Measurements from ENCODE around the gene DPEP1.
"Not testable (repeated sequence)": the region's sequence is repeated elsewhere in the genome, so short reads cannot be mapped to it uniquely, and the experiment has no call there.

DPEP1 gene

DNA sequence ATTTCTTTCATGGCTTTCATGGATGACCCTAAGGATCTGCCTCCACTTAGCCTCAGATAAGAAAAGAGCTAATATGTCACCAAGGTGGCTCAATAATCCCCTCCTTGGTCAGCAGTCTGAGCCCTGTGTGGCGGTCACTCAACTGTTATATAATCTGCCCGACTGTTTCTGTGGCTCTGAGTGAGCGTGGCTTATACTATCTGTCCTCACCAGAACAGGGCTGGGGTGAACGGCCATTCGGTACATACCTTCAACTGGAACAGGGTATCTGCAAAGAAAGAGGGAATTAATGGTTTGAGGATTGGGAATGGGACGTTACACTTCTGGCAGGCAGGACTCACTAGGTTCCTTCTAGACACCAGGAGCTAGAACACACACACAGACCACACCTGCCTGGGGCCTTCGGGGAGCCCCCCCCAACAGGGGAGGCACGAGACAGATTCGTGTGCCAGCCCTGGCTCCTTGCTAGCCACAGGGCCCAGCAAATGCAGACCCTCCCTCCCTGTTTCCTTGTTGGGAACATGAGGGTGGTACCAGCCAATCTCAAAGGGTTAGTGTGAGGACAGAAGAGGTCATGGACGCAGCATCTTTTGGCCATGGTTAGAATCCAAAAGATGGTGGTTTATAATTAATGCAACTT lies 40.3 kb downstream of the DPEP1 start:
- no peak for DNase-seq (ENCODE audit: low read depth)

DNA sequence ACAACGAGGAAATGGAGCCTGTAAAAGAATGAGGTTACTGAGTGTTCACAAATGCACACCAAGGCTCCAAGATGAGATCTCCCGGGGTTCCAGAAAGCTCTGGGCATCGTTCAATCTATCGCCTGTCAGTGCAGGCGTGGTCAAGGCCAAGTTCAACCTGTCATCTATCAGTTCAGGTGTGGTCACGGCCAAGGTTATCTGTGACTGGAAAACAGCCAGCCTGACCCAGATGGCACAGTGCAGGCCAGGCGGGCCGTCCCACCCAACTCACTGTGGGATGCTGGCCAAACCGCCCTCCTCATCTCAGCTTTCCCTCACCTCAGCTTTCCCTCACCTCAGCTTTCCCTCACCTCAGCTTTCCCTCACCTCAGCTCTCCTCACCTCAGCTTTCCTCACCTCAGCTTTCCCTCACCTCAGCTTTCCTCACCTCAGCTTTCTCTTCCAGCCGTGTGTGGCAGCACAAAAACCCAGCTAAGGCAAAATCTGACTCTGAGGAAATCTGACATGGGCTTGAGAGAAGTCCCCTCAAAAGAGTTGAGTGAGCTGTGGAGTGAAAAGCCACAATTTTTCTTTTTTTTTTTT lies 41.7 kb downstream of the DPEP1 start:
- no peak for DNase-seq (ENCODE audit: low read depth)

DNA sequence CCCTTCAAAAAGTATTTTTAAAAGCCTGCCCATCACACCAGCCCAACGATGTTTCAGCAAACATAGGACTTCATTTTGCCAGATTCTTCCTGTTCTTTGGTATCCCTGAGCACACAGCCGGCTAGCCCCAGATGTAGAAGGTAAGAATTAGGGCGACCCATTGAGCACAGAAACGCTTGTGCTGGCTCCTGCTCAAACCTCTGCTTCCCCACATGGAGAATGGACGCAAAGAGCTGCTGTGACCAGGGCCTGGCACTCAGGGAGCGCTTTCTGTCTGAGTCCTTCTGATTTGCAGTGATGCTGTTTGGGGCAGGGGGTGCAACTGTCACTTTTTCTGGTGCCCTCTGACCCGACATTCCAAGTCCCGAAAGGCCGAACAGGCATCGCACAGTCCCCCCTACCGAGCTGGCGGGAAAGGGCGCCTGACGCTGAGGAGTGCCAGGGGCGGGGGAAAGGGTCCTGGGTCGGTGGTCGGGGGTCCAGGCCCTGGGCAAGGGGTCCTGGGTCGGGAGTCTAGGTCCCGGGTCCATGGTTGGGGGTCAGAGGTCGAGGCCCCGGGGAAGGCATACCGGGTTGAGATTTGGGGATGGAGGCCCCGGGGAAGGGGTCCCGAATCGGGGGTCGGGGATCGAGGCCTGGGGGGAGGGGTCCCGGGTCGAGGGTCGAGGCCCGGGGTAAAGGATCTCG lies 43.1 kb downstream of the DPEP1 start:
- no peak for DNase-seq (ENCODE audit: low read depth)

DNA sequence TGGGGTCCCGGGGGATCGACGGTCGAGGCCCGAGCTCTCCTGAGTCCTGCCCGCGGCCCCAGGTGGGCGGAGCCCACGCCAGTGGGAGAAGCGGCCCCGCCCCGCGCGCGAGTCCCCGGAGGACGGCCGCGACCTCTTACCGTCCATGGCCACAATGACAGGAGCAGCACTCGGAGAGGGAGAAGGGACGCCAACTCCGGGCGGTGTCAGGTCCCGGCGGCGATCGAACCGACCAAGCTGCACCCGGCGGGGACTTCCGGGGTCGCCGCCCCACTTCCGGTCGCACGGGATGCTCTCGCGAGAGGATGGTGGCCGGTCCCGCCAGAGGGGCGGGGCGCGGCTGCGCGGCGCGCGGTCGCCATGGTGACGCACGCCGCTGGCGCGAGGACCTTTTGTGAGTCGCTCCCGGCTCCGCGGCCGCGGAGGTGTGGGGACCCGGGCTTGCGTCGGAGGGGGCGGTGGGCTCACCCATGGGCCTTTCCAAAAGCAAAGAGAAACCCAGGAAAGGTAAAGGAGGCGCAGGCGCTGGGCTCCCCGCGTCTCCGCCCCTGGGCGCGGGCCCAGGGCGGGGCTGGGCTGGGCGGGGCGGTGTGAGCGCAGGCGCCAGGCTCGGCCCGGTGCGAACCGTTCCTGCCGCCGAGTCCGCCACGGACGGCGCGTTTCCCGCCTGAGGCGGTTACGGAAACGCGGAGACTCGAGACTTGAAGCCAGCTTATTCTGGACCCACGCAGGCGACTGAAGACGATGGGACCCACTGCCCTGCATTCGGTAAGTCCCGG lies 44.2 kb downstream of the DPEP1 start, which contains the start of the genes CHMP1A and SPATA33:
TSS of gene CHMP1A (minus strand) at position 267 of the 779 bp plus-strand sequence. CDS start at position 147, 120 bp downstream.
TSS of gene SPATA33 (plus strand) at position 395 of the 779 bp plus-strand sequence. CDS start at position 471, 76 bp downstream.
- peak; percentile 60 for DNase-seq (ENCODE audit: low read depth)

DNA sequence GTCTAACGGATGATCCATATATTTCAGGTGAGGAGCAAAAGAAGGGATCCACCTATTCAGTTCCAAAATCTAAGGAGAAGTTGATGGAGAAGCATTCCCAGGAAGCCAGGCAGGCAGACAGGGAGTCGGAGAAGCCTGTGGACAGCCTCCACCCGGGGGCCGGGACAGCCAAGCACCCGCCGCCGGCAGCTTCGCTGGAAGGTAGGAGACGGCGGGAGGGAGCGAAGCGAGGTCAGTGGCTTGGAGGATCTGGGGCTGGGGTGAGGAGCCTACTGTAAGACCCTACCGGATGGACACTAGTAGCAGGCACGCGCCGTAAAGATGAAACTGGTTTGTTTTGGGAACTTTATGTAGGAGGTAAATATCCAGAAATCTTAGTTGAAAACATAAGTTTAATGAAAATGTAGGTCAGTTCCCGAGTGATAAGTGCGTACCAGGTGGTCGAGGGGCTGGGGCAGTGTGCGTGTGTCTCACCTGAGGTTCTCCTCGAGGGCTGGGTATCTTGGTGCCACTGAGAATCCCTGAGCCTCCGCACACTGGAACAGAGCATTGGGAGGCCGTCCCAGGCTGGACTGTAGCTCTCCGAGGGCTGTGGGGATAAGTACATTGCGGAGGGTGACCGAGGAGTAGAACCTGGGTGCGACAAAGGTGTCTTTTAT lies 44.9 kb downstream of the DPEP1 start:
- DNase-seq (ENCODE audit: low read depth) = no peak

DNA sequence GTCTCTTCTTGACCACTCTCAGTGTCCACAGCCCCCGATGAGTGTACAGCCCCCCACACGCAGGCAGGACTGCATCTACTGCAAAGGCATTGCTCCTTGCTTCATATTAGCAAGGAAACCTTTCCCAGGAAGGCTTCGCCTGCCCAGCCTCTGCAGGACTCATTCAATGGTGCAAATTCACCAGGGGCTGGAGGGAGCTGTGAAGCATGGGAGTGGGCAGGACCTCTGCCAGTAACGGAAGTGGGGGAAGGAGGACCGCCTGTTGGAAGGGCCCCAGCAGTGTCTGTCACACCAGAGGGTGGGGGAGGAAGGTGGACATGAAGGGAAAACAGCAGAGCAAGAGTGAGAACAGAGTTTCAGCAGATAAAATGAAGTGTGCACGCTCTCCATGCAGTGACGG lies 46.7 kb downstream of the DPEP1 start:
- DNase-seq (ENCODE audit: low read depth) = no peak

DNA sequence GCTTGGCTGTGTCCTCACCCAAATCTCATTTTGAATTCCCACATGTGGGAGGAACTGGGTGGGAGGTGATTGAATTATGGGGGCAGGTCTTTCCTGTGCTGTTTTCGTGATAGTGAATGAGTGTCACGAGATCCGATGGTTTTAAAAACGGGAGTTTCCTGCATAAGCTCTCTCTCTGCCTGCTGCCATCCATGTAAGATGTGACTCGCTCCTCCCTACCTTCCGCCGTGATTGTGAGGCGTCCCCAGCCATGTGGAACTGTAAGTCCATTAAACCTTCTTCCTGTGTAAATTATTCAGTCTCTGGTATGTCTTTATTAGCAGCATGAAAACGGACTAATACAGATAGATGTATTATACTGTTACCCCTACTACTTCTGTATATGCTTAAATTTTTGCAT lies 47.8 kb downstream of the DPEP1 start:
- DNase-seq (ENCODE audit: low read depth) = no peak

DNA sequence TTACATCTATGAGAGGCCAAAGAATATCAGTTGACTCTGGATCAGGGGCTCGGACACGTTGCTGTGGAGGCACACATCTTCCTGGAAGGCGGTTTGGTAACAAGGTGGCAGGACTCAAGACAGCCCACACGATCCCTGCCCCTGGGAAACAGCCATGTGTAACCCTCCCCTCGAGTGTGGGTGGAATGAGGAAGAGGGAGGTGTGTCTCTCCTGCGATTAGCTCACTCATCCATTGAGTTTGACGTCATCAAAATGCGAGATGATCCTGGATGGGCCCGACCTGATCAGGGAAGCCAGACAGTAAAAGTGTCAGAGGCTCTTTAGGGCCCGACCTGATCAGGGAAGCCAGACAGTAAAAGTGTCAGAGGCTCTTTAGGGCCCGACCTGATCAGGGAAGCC lies 50.8 kb downstream of the DPEP1 start:
- DNase-seq (ENCODE audit: low read depth) = not testable (repeated sequence)

DNA sequence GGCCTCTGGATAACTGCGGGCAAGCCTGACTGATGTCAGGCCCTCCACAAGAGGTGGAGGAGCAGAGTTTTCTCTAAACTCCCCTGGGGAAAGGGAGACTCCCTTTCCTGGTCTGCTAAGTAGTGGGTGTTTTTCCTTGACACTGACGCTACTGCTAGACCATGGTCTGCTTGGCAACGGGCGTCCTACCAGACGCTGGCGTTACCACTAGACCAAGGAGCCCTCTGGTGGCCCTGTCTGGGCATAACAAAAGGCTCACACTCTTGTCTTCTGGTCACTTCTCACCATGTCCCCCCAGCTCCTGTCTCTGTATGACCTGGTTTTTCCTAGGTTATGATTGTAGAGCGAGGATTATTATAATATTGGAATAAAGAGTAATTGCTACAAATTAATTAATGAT lies 53.6 kb downstream of the DPEP1 start:
- DNase-seq (ENCODE audit: low read depth) = peak; percentile 28

DNA sequence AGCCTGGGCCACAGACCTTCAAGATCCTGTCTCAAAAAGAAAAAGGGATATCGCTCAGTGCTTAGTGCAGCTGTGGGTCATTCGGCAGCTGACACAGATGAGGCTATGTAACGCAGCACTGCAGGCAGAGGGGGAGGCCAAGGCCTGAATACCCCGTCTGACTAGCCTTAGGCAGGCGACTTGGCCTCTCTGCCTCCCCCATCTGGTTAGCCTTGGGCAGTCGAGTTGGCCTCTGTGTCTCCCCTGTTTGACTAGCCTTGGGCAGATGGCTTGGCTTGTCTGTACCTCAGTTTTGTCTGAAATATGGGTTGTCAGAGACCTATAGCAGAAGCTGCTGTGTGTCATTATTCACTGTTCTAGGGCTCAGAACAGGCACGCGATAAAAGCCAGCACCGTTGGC lies 54.2 kb downstream of the DPEP1 start:
- no peak for DNase-seq (ENCODE audit: low read depth)

DNA sequence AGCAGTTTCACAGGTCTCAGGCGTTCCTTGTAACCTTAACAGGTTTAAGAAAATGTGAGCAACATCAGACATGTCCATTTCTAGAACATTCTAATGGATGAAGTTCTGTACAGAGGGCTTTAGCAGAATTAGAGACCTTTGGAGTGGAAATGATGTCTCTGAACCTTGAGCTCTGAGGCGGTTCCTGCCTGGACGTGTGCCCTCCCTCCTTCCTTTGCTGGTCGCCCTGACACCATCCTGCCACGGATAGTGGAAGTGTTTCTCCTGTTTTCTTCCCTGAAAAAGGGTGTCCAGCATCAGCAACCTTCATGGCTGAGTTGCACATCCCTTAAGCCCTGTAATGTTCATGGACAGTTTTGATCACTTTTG lies 55.3 kb downstream of the DPEP1 start:
- no peak for DNase-seq (ENCODE audit: low read depth)

DNA sequence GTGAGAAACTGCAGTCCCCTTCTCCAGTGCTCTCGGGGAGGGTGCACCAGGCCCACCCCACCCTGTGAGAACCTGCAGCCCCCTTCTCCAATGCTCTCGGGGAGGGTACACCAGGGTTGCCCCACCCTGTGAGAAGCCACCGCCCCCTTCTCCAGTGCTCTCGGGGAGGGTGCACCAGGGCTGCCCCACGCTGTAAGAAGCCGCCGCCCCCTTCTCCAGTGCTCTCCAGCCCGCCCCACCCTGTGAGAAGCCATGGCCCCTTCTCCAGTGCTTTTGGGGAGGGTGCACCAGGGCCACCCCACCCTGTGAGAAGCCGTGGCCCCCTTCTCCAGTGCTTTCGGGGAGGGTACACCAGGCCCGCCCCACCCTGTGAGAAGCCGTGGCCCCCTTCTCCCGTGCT lies 56.3 kb downstream of the DPEP1 start:
- DNase-seq (ENCODE audit: low read depth) = no peak

DNA sequence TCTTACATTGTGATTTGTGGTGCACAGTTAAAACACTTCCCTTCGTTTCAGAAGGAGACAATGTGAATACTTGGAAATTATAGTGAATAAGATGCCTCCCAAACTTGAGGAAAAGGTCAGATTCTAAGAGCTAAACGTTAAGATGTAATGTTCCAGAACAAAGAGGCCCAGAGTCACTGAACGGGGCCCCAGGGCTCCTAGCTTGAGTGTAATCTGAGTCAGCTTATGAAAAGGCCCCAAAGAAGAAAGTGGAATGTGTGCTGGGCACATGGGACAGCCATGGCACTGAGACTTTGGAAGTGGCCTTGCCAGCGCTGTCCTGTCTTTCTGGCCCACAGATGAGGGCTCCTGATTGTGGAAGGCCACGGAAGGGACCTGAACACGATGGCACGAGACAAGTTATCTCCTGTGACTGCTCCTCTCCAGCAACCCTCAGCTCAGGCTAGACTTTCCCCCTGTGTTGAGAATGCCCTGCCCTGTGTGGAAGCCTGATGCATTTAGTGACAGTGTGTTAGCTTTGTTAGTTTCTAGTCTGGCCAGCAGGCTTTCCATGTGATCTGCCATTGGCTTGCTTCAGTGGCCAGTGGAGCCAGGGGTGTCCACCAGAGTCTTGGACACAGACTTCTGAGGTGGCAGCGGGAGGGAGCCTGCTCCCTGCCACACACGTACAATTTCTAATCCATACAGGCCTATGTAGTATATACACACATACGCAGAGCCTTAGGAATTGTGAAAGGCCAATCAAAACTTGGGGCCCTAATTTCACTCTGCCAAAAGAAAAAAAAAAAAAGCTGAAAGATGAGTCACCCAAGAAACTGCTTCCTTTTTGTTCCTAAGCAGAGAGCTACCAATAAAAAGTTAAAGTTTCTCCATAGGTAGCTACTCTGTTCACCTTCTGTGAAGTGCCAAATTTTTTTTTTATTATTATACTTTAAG lies 57.3 kb downstream of the DPEP1 start:
- DNase-seq (ENCODE audit: low read depth) = no peak

DNA sequence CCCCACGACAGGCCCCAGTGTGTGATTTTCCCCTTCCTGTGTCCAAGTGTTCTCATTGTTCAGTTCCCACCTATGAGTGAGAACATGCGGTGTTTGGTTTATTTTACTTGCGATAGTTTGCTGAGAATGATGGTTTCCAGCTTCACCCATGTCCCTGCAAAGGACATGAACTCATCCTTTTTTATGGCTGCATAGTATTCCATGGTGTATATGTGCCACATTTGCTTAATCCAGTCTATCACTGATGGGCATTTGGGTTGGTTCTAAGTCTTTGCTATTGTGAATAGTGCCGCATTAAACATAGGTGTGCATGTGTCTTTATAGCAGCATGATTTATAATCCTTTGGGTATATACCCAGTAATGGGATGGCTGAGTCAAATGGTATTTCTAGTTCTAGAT lies 58.1 kb downstream of the DPEP1 start:
- not testable (repeated sequence) for DNase-seq (ENCODE audit: low read depth)

DNA sequence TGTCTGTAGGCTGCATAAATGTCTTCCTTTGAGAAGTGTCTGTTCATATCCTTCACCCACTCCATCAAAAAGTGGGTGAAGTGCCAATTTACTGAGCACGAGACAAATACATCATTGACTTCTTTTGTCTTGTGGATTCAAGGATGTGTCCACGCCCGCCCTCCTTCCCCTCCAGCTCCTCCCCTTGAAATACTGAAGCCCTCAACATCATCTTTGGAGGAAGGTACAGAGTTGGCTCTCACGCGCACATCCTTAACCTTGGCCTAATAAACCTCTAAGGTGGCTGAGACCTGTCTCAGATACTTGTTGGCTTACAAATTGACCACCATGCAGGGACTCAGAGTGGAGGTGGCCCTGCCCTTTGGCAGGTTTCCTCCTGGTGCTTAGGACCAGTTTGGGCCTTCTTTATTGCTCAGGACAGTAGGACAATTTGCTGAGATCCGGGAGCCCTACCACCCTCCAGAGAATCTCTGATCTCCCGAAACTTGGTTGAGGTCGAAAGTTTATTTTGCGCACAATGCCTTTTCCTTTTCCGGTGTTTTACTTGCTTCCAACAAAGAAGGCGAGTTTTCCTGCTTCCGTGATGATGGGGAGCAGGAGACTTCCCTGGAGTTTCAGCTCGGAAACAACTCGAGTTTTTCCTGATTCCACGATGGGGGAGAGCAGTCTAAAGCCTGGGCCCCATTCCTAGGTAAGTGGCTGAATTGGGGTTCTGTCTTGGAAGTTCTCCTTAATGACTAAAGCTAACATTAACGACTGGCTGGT lies 58.9 kb downstream of the DPEP1 start:
- no peak for DNase-seq (ENCODE audit: low read depth)

DNA sequence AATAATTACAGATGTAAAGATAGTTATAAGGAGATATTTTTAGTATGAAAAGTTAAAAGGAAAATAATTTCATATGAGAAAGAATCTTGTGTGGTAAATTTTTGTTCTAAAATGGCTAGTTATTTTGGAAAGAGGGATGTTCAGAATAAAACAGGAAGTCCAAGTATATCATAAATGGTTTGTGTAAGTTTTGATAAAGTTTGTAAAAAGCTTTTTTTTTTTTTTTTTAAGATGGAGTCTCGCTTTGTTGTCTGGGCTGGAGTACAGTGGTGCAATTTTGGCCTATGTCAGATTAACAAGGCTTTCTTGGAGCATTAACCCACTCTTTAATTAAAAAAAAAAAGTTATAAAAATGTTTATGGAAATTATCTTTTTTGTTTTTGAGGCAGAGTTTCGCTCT lies 64.8 kb downstream of the DPEP1 start:
- DNase-seq (ENCODE audit: low read depth) = no peak

DNA sequence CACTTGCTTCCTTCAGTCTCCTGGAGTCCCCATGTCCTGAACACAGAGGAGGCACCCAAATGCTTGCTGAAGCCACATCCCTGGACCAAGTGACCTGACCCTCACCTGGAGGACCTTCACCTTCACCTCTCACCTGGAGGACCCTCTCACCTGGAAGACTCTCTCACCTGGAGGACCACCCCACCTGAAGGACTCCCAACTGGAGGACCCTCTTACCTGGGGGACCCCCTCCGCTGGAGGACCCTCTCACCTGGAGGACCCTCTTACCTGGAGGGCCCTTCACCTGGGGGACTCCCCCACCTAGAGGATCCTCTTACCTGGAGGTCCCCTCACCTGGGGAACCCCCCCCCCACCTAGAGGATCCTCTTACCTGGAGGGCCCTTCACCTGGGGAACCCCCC lies 72.5 kb downstream of the DPEP1 start:
- DNase-seq (ENCODE audit: low read depth) = no peak

DNA sequence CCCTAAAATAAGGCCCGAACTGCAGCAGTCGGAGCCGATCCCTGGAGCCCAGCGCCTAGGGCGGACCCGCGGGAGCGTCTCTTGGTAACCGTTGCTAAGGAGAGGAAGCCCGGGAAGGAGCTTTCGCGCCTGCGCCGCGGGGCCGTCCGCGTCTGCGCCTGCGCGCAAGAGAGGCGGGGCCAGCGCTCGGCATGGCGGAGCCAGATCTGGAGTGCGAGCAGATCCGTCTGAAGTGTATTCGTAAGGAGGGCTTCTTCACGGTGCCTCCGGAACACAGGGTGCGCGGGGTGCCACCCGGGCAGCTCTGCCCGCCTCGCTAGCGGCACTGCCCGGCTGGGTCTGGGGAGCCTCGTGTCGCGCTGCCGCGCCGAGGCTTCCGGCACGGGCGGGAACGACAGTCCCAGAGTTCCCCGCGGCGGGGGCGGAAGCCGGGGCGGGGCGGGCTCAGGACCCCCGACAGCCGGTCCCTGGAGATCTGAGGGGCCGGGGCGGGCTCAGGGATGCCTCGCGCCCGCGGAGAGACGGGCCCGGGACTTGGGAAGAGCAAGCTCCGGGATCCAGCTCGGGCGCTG lies 73.2 kb downstream of the DPEP1 start, which contains the start of gene CDK10:
TSS of gene CDK10 (plus strand) at position 170 of the 572 bp plus-strand sequence. CDS start at position 192, 22 bp downstream.
- DNase-seq (ENCODE audit: low read depth) = peak; percentile 68

DNA sequence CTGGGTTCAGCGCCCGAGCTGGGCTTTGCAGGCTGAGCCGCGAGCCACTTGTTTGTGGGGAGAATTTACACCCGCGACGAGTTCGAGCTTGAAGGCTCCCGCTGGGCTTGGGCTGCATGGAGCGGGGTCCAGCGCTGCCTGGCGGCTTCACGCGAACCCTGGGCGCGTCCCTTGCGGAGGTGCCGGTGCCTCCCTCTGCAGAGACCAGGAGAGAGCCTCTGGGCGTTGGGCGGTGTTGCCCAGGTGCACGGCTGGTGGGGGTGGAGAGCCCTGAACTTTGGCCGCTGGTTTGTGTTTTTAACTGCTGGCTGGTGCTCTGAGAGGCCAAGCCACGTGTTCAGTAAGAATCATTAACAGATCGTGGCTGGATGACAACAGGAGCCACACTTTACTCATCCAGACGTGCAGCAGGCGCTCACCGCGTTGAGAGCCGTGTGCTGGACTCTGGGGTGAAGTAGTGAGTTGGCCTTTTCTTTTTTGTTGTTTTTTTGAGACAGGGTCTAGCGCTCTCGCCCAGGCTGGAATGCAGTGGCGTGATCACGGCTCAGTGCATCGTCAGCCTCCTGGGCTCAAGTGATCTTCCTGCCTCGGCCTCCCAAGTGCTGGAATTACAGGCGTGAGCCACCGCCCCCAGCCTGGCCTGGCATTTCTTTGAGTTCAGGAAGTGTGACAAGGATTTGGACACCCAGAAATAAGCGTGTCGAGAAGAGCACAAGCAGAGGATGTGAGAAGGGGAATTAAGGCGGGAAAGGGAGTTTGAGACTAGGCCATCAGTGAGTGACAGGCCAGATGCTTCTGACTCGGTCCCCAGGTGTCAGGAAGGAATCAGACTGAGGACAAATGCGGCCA lies 73.9 kb downstream of the DPEP1 start:
- DNase-seq (ENCODE audit: low read depth) = no peak

All from fibroblast of the conjunctiva (primary cell).